Prostate gland (tissue), 2 donors: ENCODE data around the gene ZNF300. TPM values are rescaled to one million over a fixed set of nuclear protein-coding genes. Genes with fewer than 3 reads are reported as not detected.

Experiments used
- DNase-seq: peaks from one replicate; pipeline ENCODE4 v3.0.0-alpha.2; 2019; ENCODE audit warnings: low spot score
- H3K27ac ChIP-seq, 2 donors: fragments of 200-600 bp; sonication (generic); 2 replicates each; pipeline ENCODE4 v1.5.1; 2017 to 2019
- H3K27me3 ChIP-seq: fragments of 200-600 bp; sonication (generic); replicated peaks from 2 replicates; pipeline ENCODE4 v1.5.1; 2019; ENCODE audit not compliant: insufficient read depth
- H3K36me3 ChIP-seq, 2 donors: fragments of 200-600 bp; sonication (generic); 1 replicate in 1 of 2; 2 replicates in 1 of 2; pipeline versions ENCODE4 v1.5.1 to v1.8.1; 2017 to 2019
- H3K4me1 ChIP-seq: fragments of 200-600 bp; sonication (generic); replicated peaks from 2 replicates; pipeline ENCODE4 v1.5.1; 2019
- H3K4me3 ChIP-seq, 2 donors: fragments of 200-600 bp; sonication (generic); 2 replicates each; pipeline ENCODE4 v1.5.1; 2017 to 2019
- H3K9me3 ChIP-seq: fragments of 200-600 bp; sonication (generic); 2 replicates; pipeline ENCODE4 v1.5.1; 2017
- CTCF ChIP-seq, 4 experiments: fragments of 200-600 bp in 2 of 4; fragments of 450-650 bp in 2 of 4; sonication (generic) in 2 of 4; IDR thresholded peaks; 1 replicate in 3 of 4; 2 replicates in 1 of 4; pipeline ENCODE4 v1.5.1; 2016 to 2019; ENCODE audit warnings: antibody characterized with exemption in 4 of 4, mild to moderate bottlenecking in 2 of 4, moderate library complexity in 2 of 4
- POLR2A ChIP-seq: fragments of 450-650 bp; IDR thresholded peaks from one replicate; pipeline ENCODE4 v1.6.1; 2016; ENCODE audit warnings: antibody characterized with exemption, mild to moderate bottlenecking
- POLR2AphosphoS5 ChIP-seq: sonication (generic); formaldehyde crosslinking; IDR thresholded peaks from one replicate; pipeline ENCODE4 v1.6.1; 2017; ENCODE audit warnings: antibody characterized with exemption
- WGBS: methylation state at CpG from one replicate; pipeline ENCODE4 v1.1.5; 2018; 5-methylcytosine and 5-hydroxymethylcytosine counted together
- intact Hi-C: fragments of 100-400 bp; cut with DNase I; formaldehyde crosslinking; loops from one replicate; pipeline ENCODE4 v1.14.2; 2022
- total RNA-seq, 2 donors: library from RNA; depleted of rRNA; stranded (reverse); fragments of >200 nt; gene quantifications; one replicate each; pipeline ENCODE4 v1.1.0, GENCODE V29; 2016

Gene ZNF300
- total RNA-seq, 2 donors from 2014 or later = 4.6 to 6.7 TPM

- Histone ChIP-seq H3K4me1 (no peaks in the 10 kb centered on the region), H3K4me3 (no peak overlapping the region), H3K27ac (no peak overlapping the region), H3K36me3 (no peaks in the 10 kb centered on the region), H3K9me3 (no peaks in the 10 kb centered on the region), H3K27me3 (no peaks in the 10 kb centered on the region)
- DNase-seq = no peak
- TF ChIP-seq CTCF (IDR thresholded peaks at IDR 0.05) (no peak), POLR2AphosphoS5 (no peak), POLR2A (no peak)
- intact Hi-C loops = no loop called here
These were observed 26.7 kb upstream of the ZNF300 start for GRCh38 chr5:150931368-150931965.

- WGBS = 47% methylated on average over 2 of the region's 2 CpGs
- TF ChIP-seq POLR2A (no peak), CTCF (IDR thresholded peaks at IDR 0.05) (no peak), POLR2AphosphoS5 (no peak)
- no peaks in the 10 kb centered on the region for H3K4me1 ChIP-seq
- DNase-seq = no peak
- H3K36me3 ChIP-seq = no peaks in the 10 kb centered on the region
- no peak overlapping the region for H3K27ac ChIP-seq
- H3K4me3 ChIP-seq = no peak overlapping the region
- intact Hi-C loops = no loop called here
- H3K9me3 ChIP-seq = no peaks in the 10 kb centered on the region
- no peaks in the 10 kb centered on the region for H3K27me3 ChIP-seq
These were observed 13.8 kb upstream of the ZNF300 start for GRCh38 chr5:150918613-150919012.

- Histone ChIP-seq H3K9me3 (no peaks in the 10 kb centered on the region), H3K4me1 (no peaks in the 10 kb centered on the region), H3K4me3 (no peak overlapping the region), H3K27ac (no peak overlapping the region), H3K36me3 (no peaks in the 10 kb centered on the region), H3K27me3 (no peaks in the 10 kb centered on the region)
- no peak for TF ChIP-seq POLR2AphosphoS5
- TF ChIP-seq CTCF (IDR thresholded peaks at IDR 0.05) = no peak
- TF ChIP-seq POLR2A = no peak
- 98% methylated on average over 2 of the region's 2 CpGs for WGBS
- no peak for DNase-seq
- intact Hi-C loops = no loop called here
These were observed 7.6 kb upstream of the ZNF300 start for GRCh38 chr5:150912312-150912814.

- Histone ChIP-seq H3K27me3 (no peaks in the 10 kb centered on the region), H3K4me1 (no peaks in the 10 kb centered on the region), H3K27ac (peak overlapping the region; percentile 48 to 63), H3K4me3 (peak overlapping the region; percentile 40 to 44), H3K9me3 (no peaks in the 10 kb centered on the region), H3K36me3 (no peaks in the 10 kb centered on the region)
- intact Hi-C loops = no loop called here
- TF ChIP-seq POLR2AphosphoS5 (no peak), POLR2A (no peak), CTCF (IDR thresholded peaks at IDR 0.05) (no peak)
- WGBS = 18% methylated on average over 4 of the region's 4 CpGs
- no peak for DNase-seq
These were observed 518 bp upstream of the ZNF300 start for GRCh38 chr5:150905312-150905683.

GRCh38 chr5:150901446-150901845 lies 3.3 kb downstream of the ZNF300 start:
- intact Hi-C loops = no loop called here
- WGBS = 94% methylated on average over 2 of the region's 2 CpGs
- no peaks in the 10 kb centered on the region for H3K9me3 ChIP-seq

More at GRCh38 chr5:150901446-150901845, 3.3 kb downstream of the ZNF300 start:
- no peaks in the 10 kb centered on the region for H3K4me1 ChIP-seq
- TF ChIP-seq POLR2A (no peak), POLR2AphosphoS5 (no peak), CTCF (IDR thresholded peaks at IDR 0.05) (no peak)
- H3K4me3 ChIP-seq = no peak overlapping the region
- H3K27ac ChIP-seq = no peak overlapping the region
- H3K27me3 ChIP-seq = no peaks in the 10 kb centered on the region
- no peaks in the 10 kb centered on the region for H3K36me3 ChIP-seq
- no peak for DNase-seq
